Measurements from ENCODE around the gene SMC2. TPM values are rescaled to one million over a fixed set of nuclear protein-coding genes. Genes with fewer than 3 reads are reported as not detected.

Gene SMC2
- total and polyA plus RNA-seq, 2 of the 13 experiments (the other 11 are each of a cell fraction or from before 2014, with no cell fraction given): 5.6 to 36.7 TPM

GRCh38 chr9:104093647-104094533 lies at the start of gene SMC2 (continued):
- TF ChIP-seq, protein P1, sequence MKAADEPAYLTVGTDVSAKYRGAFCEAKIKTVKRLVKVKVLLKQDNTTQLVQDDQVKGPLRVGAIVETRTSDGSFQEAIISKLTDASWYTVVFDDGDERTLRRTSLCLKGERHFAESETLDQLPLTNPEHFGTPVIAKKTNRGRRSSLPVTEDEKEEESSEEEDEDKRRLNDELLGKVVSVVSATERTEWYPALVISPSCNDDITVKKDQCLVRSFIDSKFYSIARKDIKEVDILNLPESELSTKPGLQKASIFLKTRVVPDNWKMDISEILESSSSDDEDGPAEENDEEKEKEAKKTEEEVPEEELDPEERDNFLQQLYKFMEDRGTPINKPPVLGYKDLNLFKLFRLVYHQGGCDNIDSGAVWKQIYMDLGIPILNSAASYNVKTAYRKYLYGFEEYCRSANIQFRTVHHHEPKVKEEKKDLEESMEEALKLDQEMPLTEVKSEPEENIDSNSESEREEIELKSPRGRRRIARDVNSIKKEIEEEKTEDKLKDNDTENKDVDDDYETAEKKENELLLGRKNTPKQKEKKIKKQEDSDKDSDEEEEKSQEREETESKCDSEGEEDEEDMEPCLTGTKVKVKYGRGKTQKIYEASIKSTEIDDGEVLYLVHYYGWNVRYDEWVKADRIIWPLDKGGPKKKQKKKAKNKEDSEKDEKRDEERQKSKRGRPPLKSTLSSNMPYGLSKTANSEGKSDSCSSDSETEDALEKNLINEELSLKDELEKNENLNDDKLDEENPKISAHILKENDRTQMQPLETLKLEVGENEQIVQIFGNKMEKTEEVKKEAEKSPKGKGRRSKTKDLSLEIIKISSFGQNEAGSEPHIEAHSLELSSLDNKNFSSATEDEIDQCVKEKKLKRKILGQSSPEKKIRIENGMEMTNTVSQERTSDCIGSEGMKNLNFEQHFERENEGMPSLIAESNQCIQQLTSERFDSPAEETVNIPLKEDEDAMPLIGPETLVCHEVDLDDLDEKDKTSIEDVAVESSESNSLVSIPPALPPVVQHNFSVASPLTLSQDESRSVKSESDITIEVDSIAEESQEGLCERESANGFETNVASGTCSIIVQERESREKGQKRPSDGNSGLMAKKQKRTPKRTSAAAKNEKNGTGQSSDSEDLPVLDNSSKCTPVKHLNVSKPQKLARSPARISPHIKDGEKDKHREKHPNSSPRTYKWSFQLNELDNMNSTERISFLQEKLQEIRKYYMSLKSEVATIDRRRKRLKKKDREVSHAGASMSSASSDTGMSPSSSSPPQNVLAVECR (CRISPR knock-in tag; IDR thresholded peaks at IDR 0.05; ENCODE audit: borderline replicate concordance): peak; percentile 98
- TF ChIP-seq POLR2G (IDR thresholded peaks at IDR 0.05; ENCODE audit: low read depth, low read length) (peak; percentile 95), SSRP1 (CRISPR knock-in tag; IDR thresholded peaks at IDR 0.05) (no peak), ZFX (CRISPR knock-in tag; IDR thresholded peaks at IDR 0.05; ENCODE audit: low read depth) (peak; percentile 85), ZNF589 (CRISPR knock-in tag; conservative IDR thresholded peaks at IDR 0.05) (no peak), ZNF891 (CRISPR knock-in tag; IDR thresholded peaks at IDR 0.05) (0 out of 2 replicates have a peak, but pooled peaks have one; percentile 54), FOXO1 (CRISPR knock-in tag; IDR thresholded peaks at IDR 0.05) (no peak), HIVEP1 (CRISPR knock-in tag; IDR thresholded peaks at IDR 0.05) (no peak), TBP (CRISPR knock-in tag; IDR thresholded peaks at IDR 0.05) (no peak), ZNF430 (CRISPR knock-in tag; IDR thresholded peaks at IDR 0.05) (peak; percentile 38), ZNF670 (CRISPR knock-in tag; IDR thresholded peaks at IDR 0.05; ENCODE audit: borderline replicate concordance) (0 out of 2 replicates have a peak, but pooled peaks have one; percentile 30), DNMT3B (CRISPR knock-in tag; conservative IDR thresholded peaks at IDR 0.05) (0 out of 2 replicates have a peak, but pooled peaks have one; percentile 65), ZNF143 (CRISPR knock-in tag; IDR thresholded peaks at IDR 0.05) (no peak; the same call in 1 of the 2 replicates), ZNF678 (CRISPR knock-in tag; IDR thresholded peaks at IDR 0.05) (0 out of 2 replicates have a peak, but pooled peaks have one; percentile 59)
- TF ChIP-seq, protein P2, sequence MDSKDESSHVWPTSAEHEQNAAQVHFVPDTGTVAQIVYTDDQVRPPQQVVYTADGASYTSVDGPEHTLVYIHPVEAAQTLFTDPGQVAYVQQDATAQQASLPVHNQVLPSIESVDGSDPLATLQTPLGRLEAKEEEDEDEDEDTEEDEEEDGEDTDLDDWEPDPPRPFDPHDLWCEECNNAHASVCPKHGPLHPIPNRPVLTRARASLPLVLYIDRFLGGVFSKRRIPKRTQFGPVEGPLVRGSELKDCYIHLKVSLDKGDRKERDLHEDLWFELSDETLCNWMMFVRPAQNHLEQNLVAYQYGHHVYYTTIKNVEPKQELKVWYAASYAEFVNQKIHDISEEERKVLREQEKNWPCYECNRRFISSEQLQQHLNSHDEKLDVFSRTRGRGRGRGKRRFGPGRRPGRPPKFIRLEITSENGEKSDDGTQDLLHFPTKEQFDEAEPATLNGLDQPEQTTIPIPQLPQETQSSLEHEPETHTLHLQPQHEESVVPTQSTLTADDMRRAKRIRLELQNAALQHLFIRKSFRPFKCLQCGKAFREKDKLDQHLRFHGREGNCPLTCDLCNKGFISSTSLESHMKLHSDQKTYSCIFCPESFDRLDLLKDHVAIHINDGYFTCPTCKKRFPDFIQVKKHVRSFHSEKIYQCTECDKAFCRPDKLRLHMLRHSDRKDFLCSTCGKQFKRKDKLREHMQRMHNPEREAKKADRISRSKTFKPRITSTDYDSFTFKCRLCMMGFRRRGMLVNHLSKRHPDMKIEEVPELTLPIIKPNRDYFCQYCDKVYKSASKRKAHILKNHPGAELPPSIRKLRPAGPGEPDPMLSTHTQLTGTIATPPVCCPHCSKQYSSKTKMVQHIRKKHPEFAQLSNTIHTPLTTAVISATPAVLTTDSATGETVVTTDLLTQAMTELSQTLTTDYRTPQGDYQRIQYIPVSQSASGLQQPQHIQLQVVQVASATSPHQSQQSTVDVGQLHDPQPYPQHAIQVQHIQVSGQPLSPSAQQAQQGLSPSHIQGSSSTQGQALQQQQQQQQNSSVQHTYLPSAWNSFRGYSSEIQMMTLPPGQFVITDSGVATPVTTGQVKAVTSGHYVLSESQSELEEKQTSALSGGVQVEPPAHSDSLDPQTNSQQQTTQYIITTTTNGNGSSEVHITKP (CRISPR knock-in tag; IDR thresholded peaks at IDR 0.05; ENCODE audit: low read depth): no peak
- TF ChIP-seq, protein P3, sequence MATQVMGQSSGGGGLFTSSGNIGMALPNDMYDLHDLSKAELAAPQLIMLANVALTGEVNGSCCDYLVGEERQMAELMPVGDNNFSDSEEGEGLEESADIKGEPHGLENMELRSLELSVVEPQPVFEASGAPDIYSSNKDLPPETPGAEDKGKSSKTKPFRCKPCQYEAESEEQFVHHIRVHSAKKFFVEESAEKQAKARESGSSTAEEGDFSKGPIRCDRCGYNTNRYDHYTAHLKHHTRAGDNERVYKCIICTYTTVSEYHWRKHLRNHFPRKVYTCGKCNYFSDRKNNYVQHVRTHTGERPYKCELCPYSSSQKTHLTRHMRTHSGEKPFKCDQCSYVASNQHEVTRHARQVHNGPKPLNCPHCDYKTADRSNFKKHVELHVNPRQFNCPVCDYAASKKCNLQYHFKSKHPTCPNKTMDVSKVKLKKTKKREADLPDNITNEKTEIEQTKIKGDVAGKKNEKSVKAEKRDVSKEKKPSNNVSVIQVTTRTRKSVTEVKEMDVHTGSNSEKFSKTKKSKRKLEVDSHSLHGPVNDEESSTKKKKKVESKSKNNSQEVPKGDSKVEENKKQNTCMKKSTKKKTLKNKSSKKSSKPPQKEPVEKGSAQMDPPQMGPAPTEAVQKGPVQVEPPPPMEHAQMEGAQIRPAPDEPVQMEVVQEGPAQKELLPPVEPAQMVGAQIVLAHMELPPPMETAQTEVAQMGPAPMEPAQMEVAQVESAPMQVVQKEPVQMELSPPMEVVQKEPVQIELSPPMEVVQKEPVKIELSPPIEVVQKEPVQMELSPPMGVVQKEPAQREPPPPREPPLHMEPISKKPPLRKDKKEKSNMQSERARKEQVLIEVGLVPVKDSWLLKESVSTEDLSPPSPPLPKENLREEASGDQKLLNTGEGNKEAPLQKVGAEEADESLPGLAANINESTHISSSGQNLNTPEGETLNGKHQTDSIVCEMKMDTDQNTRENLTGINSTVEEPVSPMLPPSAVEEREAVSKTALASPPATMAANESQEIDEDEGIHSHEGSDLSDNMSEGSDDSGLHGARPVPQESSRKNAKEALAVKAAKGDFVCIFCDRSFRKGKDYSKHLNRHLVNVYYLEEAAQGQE (IDR thresholded peaks at IDR 0.05; ENCODE audit: borderline replicate concordance in 1 of 2, low read depth in 1 of 2, low read length in 2 of 2): peak in 1 of 2 experiments; percentile 33; a peak in 1 of 4 replicates

Data from HepG2 (cell line).